T-cell (primary cell): ENCODE results near the gene EPHA2. TPM values are rescaled to one million over a fixed set of nuclear protein-coding genes. Genes with fewer than 3 reads are reported as not detected.

Source experiments
- ATAC-seq, 4 experiments: fragments of 200-7000 bp in 3 of 4; fragments of 150-1000 bp in 1 of 4; cut with Tn5 transposase; replicated peaks in 1 of 4; 1 replicate in 3 of 4; 2 replicates in 1 of 4; pipeline ENCODE4 v1.10.0; 2021; ENCODE audit warnings: moderate library complexity in 3 of 4, mild to moderate bottlenecking in 2 of 4, moderate number of reproducible peaks in 1 of 4
- CTCF ChIA-PET, 2 donors: fragments of 300-600 bp; sonication (Branson Sonifier 250); formaldehyde crosslinking; loops; one replicate each; lab custom pipeline; 2022; ENCODE audit warnings: antibody characterized with exemption in 2 of 2; lab: Charles Lee
- POLR2A ChIA-PET, 2 donors: fragments of 300-600 bp; sonication (Branson Sonifier 250); formaldehyde crosslinking; loops; one replicate each; lab custom pipeline; 2022; ENCODE audit warnings: antibody characterized with exemption in 2 of 2; lab: Charles Lee
- DNase-seq, 35 experiments: peaks; one replicate each; pipeline versions ENCODE4 v3.0.0 to v3.0.0-alpha.2; 2013 to 2023
- H3K27ac ChIP-seq: one replicate; pipeline ENCODE4 v1.5.1; 2013; ENCODE audit warnings: low read length
- H3K27me3 ChIP-seq, 2 experiments: replicated peaks in 1 of 2; 1 replicate in 1 of 2; 2 replicates in 1 of 2; pipeline versions ENCODE4 v1.6.1 to v1.7.0; 2013; ENCODE audit warnings: low read length in 1 of 2, mixed read lengths in 1 of 2; ENCODE audit not compliant: control insufficient read depth in 2 of 2, insufficient read depth in 2 of 2; ENCODE audit errors: extremely low read depth in 1 of 2
- H3K36me3 ChIP-seq, 2 donors: 1 replicate in 1 of 2; 2 replicates in 1 of 2; pipeline versions ENCODE4 v1.6.1 to v1.7.0; 2013; ENCODE audit warnings: low read length in 1 of 2; ENCODE audit not compliant: control insufficient read depth in 2 of 2, insufficient read depth in 1 of 2; ENCODE audit errors: extremely low read depth in 1 of 2
- H3K4me1 ChIP-seq, 2 experiments: 1 replicate in 1 of 2; 2 replicates in 1 of 2; pipeline versions ENCODE4 v1.6.1 to v1.7.0; 2013; ENCODE audit warnings: low read length in 2 of 2, mixed read lengths in 1 of 2; ENCODE audit not compliant: insufficient read depth in 2 of 2, control insufficient read depth in 1 of 2; ENCODE audit errors: extremely low read depth in 1 of 2
- H3K4me3 ChIP-seq, 2 donors: 1 replicate in 1 of 2; 2 replicates in 1 of 2; pipeline versions ENCODE4 v1.5.1 to v1.7.0; 2013; ENCODE audit warnings: mild to moderate bottlenecking in 2 of 2, low read length in 1 of 2, moderate library complexity in 1 of 2; ENCODE audit not compliant: control insufficient read depth in 1 of 2; ENCODE audit errors: extremely low read depth in 1 of 2
- H3K9me3 ChIP-seq: 2 replicates; pipeline ENCODE4 v1.7.0; 2013
- H3K27ac Mint-ChIP-seq, 2 donors: one replicate each; pipeline ENCODE4 v1.8.0; 2020 to 2021; ENCODE audit warnings: mild to moderate bottlenecking in 2 of 2, mixed read lengths in 2 of 2
- H3K27me3 Mint-ChIP-seq, 2 donors: one replicate each; pipeline ENCODE4 v1.8.0; 2021 to 2022; ENCODE audit warnings: mixed read lengths in 2 of 2
- H3K36me3 Mint-ChIP-seq: one replicate; pipeline ENCODE4 v1.8.0; 2021; ENCODE audit warnings: mixed read lengths
- H3K4me1 Mint-ChIP-seq, 3 donors: one replicate each; pipeline ENCODE4 v1.8.0; 2020 to 2022; ENCODE audit warnings: mixed read lengths in 3 of 3, mild to moderate bottlenecking in 1 of 3
- H3K4me3 Mint-ChIP-seq, 3 donors: one replicate each; pipeline ENCODE4 v1.8.0; 2020 to 2022; ENCODE audit warnings: mild to moderate bottlenecking in 3 of 3, mixed read lengths in 3 of 3, moderate library complexity in 3 of 3
- H3K9me3 Mint-ChIP-seq, 3 donors: one replicate each; pipeline ENCODE4 v1.8.0; 2020 to 2022; ENCODE audit warnings: mixed read lengths in 3 of 3
- WGBS: methylation state at CpG from one replicate; pipeline ENCODE4 v1.1.5; 2013; ENCODE audit warnings: missing lambda C conversion rate; ENCODE audit not compliant: insufficient coverage; 5-methylcytosine and 5-hydroxymethylcytosine counted together
- total RNA-seq, 35 experiments: library from RNA in 6 of 35; stranded (reverse) in 6 of 35; fragments of 120-200 nt in 1 of 35; gene quantifications; one replicate each; pipeline versions ENCODE4 v1.2.1 to v1.2.4 and lab custom pipeline; 2013 to 2026

Gene EPHA2
- total RNA-seq, 5 donors from 2014 or later (not counting 1 experiment from before 2014, with no cell fraction given), result 0.19 to 0.66 (median 0.41) TPM; not detected in 1

DNA sequence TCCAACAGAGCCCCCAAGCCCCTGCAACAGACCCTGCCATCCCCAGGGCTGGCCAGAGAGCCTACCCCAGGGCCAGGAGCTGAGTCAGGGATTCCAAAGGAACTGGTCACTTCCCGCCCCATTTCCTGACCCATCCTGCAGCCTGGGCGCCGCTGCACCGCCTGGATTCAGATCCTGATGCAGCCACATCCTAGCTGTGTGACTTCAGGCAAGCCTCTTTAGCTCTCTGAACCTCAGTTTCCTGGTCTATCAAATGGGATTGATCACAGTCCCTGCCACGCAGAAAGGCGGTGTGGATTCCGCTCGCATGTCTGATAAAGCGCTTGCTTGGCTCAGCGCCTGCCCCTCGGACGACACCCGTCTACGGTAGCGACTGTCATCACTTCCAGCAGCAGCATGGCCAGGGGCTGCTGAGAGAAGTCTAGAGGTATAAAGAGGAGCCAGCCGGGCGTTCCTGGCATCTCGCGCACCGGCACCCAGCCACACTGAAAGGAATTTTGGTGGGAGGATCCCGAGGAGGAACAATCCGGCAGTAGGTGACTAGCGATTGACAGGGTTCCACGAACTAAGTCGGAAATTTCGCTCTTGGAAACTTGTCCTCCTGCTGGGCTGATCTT lies 10.1 kb downstream of the EPHA2 start:
- no peak overlapping the region for H3K4me3 ChIP-seq
- ChIA-PET POLR2A (no interaction called here), CTCF (no interaction called here)
- Mint-ChIP-seq H3K27ac (no peak overlapping the region), H3K9me3 (no peaks in the 10 kb centered on the region), H3K4me1 (peaks cover 7 to 15% (median 8%) of the 10 kb centered on the region in 3 donors), H3K4me3 (no peak overlapping the region), H3K36me3 (no peaks in the 10 kb centered on the region), H3K27me3 (peaks cover 0 to 2% of the 10 kb centered on the region in 2 donors)
- ATAC-seq, result no peak
- H3K4me1 ChIP-seq, result peaks cover 8 to 18% of the 10 kb centered on the region in 2 experiments
- no peaks in the 10 kb centered on the region for H3K9me3 ChIP-seq
- H3K27me3 ChIP-seq, result peaks cover 0 to 45% of the 10 kb centered on the region in 2 experiments
- 88% methylated on average over 15 of the region's 26 CpGs for WGBS
- no peak overlapping the region for H3K27ac ChIP-seq
- no peaks in the 10 kb centered on the region for H3K36me3 ChIP-seq
- no peak for DNase-seq

DNA sequence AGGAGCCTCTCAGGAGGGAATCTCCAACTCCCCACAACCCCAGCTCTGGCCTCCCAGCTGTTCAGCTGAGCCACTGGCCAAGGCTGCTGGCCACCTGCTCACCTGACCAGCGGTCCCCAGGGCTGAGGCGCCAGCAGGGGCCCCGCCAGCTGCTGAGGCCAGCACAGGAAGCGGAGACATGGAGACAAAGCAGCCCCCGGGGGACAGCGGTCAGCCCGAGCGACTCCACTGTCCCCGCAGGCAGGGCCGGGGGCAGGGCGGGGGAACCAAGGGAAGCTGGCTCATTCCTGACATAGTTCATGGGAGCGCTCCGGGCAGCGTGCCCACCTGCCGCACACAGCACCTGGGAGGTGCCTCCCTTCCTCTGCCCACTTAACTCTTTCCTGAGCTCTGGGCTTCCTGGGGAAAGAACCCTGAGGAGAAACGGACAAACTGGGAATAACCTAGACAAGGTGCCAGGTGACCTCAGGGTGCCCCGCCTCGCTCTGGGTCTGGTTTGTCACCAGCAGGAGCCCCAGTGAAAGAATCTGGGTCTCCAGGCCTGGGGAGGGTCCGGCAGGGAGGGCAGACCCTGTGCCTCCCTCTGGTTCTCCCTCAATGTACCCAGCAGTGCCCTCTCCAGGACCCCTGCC lies 10.7 kb downstream of the EPHA2 start:
- 83% methylated on average over 19 of the region's 19 CpGs for WGBS

DNA sequence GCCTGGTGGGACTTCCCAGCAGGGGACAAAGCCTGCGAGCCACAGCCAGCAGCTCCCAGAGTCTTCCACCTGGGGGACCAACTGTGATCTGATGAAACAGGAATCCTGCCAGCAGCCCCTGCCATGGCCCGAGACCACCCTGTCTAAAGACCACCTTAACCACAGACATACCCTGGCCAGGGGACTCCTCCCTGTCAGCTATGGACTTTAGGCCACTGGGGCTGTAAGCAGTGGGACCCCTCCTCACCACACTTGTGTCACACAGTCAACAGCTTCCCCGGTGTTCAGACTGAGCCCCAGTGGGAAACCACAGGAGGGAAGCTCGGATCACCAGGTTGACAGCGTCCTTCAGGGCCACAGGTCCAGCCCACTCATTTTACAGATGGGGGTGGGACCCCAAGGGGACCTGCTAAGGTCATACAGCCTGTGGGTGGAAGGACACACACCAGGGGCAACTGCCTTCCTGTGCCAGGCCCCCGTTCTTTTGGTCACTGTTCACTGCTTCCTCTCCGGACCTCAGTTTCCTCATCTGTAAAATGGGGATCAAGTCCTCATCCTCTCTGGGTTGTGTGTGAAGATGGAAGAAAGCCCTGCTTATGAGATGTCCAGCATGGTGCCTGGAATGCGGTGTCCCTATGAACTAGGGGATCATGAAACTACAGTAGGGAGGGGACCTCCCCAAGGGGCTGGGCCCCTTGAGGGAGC lies 11.4 kb downstream of the EPHA2 start:
- Mint-ChIP-seq H3K27ac (no peak overlapping the region), H3K36me3 (no peaks in the 10 kb centered on the region), H3K4me3 (no peak overlapping the region), H3K27me3 (peaks cover 0 to 2% of the 10 kb centered on the region in 2 donors), H3K4me1 (peaks cover 2 to 13% (median 7%) of the 10 kb centered on the region in 3 donors), H3K9me3 (no peaks in the 10 kb centered on the region)
- Histone ChIP-seq H3K27me3 (peaks cover 0 to 34% of the 10 kb centered on the region in 2 experiments), H3K36me3 (no peaks in the 10 kb centered on the region), H3K9me3 (no peaks in the 10 kb centered on the region), H3K4me1 (peaks cover 2 to 7% of the 10 kb centered on the region in 2 experiments), H3K4me3 (no peak overlapping the region), H3K27ac (no peak overlapping the region)
- ChIA-PET POLR2A (no interaction called here), CTCF (interaction anchor here in 1 of 2 donors (0.6 kb wide), 1 partner anchor 11 kb away, joined by 3 read pairs; no protein-coding TSS in a partner anchor)
- DNase-seq, result no peak
- ATAC-seq, result no peak
- WGBS, result 55% methylated on average over 8 of the region's 8 CpGs

More for the DNA sequence above, 10.7 kb downstream of the EPHA2 start:
- ChIA-PET CTCF (interaction anchor here in 1 of 2 donors (0.6 kb wide), 1 partner anchor 10 kb away, joined by 3 read pairs; no protein-coding TSS in a partner anchor), POLR2A (no interaction called here)
- H3K27me3 Mint-ChIP-seq, result peaks cover 0 to 2% of the 10 kb centered on the region in 2 donors
- H3K36me3 Mint-ChIP-seq, result no peaks in the 10 kb centered on the region
- peaks cover 2 to 11% of the 10 kb centered on the region in 2 experiments for H3K4me1 ChIP-seq
- peaks cover 0 to 39% of the 10 kb centered on the region in 2 experiments for H3K27me3 ChIP-seq
- no peak for DNase-seq
- H3K9me3 ChIP-seq, result no peaks in the 10 kb centered on the region
- no peak overlapping the region for H3K4me3 Mint-ChIP-seq
- H3K36me3 ChIP-seq, result no peaks in the 10 kb centered on the region
- H3K4me3 ChIP-seq, result no peak overlapping the region
- H3K4me1 Mint-ChIP-seq, result peaks cover 4 to 15% (median 7%) of the 10 kb centered on the region in 3 donors
- H3K9me3 Mint-ChIP-seq, result no peaks in the 10 kb centered on the region
- H3K27ac Mint-ChIP-seq, result no peak overlapping the region
- no peak for ATAC-seq
- no peak overlapping the region for H3K27ac ChIP-seq

DNA sequence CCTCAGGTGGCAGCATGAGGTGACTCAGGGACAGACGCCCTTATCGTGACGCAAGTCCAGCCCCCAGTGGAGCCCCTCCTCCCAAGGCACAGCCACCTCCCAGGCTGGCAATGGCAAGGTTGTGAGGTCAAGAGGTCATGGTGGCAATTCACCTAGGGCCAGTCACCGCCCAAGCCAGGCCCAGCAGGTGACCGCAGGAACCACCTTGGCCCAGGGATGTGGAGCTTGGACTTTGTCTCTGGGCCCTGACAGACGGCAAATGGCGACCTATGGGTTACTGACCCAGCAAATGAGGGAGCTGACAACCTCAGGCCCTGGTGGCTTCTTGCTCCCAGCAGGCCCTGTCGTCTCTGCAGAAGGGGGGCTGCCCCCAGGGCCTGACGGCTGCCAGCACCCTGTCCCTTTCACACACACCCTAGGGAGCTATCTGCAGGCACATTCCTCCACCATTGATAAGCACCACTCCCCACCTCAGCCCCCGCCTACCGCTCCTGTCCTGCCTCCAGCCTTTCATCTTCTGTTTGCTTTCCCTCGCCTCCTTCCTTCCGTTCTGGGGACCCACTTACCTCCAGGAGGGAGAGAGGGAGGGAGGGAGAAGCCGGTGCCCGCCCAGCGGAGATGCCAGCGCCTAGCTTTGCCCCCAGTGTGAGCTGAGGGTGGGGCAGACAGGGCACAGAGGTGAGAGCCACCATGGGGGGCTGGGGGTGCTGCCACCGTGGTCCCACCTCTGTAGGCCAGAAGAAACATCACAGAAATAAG lies 12.1 kb downstream of the EPHA2 start:
- Histone ChIP-seq H3K4me3 (no peak overlapping the region), H3K36me3 (no peaks in the 10 kb centered on the region), H3K9me3 (no peaks in the 10 kb centered on the region), H3K27ac (no peak overlapping the region), H3K27me3 (peaks cover 0 to 35% of the 10 kb centered on the region in 2 experiments), H3K4me1 (peaks cover 2 to 7% of the 10 kb centered on the region in 2 experiments)
- ATAC-seq, result no peak
- 79% methylated on average over 12 of the region's 18 CpGs for WGBS
- Mint-ChIP-seq H3K9me3 (no peaks in the 10 kb centered on the region), H3K36me3 (no peaks in the 10 kb centered on the region), H3K27ac (no peak overlapping the region), H3K4me3 (no peak overlapping the region), H3K4me1 (peaks cover 2 to 13% (median 7%) of the 10 kb centered on the region in 3 donors), H3K27me3 (peaks cover 0 to 2% of the 10 kb centered on the region in 2 donors)
- ChIA-PET POLR2A (no interaction called here), CTCF (no interaction called here)
- DNase-seq, result no peak

DNA sequence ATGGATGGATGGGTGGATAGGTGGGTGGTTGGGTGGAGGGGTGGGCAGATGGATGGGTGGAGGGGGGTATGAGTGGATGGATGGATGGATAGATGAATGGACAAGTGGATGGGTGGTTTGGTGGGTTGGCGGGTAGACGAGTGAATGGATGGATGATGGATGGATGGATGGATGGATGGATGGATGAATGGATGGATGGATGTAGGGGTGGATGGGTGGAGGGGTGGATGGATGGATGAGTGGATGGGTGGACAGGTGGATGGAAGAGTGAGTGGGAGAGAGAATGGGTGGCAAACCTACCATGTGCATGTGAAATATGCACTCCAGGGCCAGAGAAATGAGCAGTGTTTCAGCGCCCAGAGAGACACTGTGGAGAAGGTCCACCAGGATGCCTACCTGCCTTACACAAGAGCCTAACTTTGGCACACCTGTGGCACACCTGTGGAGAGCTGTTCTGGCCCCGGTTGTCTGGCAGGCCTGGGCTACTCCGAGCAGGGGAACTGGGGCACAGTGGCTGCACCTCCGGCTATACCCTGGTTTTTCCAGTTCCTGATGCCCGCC lies 12.8 kb downstream of the EPHA2 start:
- H3K27me3 Mint-ChIP-seq, result no peaks in the 10 kb centered on the region
- Histone ChIP-seq H3K27ac (no peak overlapping the region), H3K9me3 (no peaks in the 10 kb centered on the region), H3K27me3 (peaks cover 0 to 35% of the 10 kb centered on the region in 2 experiments), H3K4me1 (peaks cover 2 to 7% of the 10 kb centered on the region in 2 experiments), H3K36me3 (no peaks in the 10 kb centered on the region), H3K4me3 (no peak overlapping the region)
- no peaks in the 10 kb centered on the region for H3K9me3 Mint-ChIP-seq
- CTCF ChIA-PET, result no interaction called here
- ATAC-seq (no peak), DNase-seq (no peak)
- no peak overlapping the region for H3K4me3 Mint-ChIP-seq
- peaks cover 2 to 13% (median 7%) of the 10 kb centered on the region in 3 donors for H3K4me1 Mint-ChIP-seq
- POLR2A ChIA-PET, result no interaction called here
- H3K27ac Mint-ChIP-seq, result no peak overlapping the region
- 83% methylated on average over 7 of the region's 7 CpGs for WGBS
- no peaks in the 10 kb centered on the region for H3K36me3 Mint-ChIP-seq
